Fibroblast of skin of left quadriceps (primary cell): ENCODE results near the gene ENTHD1.
"Not testable (repeated sequence)": the region's sequence is repeated elsewhere in the genome, so short reads cannot be mapped to it uniquely, and the experiment has no call there.

ENCODE experiments used
- DNase-seq, 2 experiments: peaks; one replicate each; pipeline ENCODE4 v3.0.0-alpha.2; 2013; ENCODE audit warnings: low read depth in 2 of 2

The ENTHD1 gene

DNA sequence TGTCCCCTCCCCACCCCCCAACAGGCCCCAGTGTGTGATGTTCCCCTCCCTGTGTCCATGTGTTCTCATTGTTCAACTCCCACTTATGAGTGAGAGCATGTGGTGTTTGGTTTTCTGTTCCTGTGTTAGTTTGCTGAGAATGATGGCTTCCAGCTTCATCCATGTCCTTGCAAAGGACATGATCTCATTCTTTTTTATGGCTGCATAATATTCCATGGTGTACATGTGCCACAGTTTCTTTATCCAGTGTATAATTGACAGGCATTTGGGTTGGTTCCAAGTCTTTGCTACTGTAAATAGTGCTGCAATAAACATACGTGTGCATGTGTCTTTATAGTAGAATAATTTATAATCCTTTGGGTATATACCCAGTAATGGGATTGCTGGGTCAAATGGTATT lies 159.5 kb downstream of the ENTHD1 start:
- not testable (repeated sequence) for DNase-seq

DNA sequence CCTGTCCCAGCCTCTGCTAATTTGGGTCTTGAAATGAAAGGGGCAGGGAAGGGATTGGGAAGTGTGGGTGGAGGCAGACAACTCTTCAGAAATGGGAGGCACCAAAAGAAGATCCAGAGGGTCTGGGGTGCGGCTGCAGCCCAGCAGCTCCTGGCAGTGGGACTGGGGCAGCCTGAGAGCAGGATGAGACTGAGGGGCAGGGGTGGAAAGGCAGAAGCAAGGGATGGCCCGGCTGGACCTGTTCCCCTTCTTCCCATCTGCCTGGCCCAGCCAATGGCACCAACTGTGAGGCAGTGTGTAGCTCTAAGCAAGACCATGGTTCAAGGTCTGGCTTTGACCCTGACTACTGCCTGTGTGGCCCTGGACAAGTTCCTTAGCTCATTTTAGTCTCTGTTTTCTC lies 160.4 kb downstream of the ENTHD1 start:
- DNase-seq: no peak

DNA sequence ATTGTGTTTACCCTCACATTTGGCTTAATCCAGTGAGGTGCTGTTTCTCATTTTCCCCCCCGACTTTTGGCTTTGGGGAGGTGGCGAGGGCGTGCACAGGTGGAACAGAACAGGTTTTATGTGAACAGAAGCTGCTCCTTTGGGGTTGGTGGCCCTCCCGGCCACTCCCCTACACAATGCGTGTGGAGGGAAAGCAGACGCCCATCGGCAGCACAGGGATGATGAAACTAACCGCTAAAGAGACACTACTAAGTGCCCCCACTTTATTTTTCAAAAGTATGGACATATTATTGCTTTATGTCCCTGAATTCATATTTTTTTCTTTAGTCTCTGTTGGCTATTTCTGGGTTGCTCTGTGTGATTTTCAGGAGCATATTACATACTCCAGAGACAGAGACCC lies 160.9 kb downstream of the ENTHD1 start:
- no peak for DNase-seq

DNA sequence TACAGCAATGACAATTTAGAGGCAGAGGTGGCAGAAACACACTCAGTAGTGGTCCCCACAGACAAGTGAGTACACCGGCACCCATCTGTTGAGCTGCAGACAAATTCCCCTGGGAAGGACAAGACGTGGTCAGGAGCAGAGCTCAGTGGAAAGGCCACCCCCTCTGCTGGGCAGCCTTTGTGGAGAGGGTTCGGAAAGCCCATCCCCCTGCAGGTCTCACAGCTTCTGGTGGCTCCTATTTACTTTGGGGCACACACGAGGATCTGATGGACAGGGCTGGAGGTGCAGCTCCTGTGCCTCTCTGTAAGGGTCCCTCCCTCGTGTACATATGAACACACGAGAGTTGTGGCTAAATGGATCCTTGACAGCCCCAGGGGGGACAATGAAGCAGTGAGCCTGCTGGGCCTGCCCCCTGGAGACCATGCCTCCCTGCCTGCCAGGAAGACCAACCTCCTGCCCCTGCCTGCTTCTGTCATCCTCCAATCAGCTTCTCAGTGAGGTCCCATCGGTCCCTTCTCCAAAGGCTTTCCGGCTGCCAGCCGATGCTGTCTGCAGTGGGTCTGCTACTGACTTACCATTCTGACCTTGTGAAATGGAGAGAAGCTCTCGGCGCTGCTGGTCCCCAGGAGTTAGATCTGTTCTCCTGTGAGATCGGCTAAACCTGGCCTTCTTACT lies 161.5 kb downstream of the ENTHD1 start:
- DNase-seq: no peak

DNA sequence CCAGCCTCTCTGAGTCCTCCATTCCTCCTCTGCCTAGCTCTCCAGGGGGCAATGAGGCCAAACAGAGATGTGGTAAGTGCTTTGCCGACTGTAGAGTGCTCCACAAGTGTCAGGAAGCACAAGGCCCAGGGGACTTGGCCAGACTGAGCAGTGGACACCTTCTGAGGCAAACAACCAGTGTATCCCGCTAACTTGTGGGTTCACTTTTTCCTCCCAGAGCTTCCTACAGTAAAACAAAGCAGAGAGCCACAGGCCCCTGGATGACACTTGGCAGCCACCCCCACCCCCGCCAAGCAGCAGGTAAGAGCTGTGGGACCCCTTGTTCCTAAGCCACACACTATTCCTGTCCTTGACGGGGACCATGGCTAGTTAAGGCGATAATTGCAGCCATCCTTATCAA lies 162.1 kb downstream of the ENTHD1 start:
- DNase-seq: no peak

DNA sequence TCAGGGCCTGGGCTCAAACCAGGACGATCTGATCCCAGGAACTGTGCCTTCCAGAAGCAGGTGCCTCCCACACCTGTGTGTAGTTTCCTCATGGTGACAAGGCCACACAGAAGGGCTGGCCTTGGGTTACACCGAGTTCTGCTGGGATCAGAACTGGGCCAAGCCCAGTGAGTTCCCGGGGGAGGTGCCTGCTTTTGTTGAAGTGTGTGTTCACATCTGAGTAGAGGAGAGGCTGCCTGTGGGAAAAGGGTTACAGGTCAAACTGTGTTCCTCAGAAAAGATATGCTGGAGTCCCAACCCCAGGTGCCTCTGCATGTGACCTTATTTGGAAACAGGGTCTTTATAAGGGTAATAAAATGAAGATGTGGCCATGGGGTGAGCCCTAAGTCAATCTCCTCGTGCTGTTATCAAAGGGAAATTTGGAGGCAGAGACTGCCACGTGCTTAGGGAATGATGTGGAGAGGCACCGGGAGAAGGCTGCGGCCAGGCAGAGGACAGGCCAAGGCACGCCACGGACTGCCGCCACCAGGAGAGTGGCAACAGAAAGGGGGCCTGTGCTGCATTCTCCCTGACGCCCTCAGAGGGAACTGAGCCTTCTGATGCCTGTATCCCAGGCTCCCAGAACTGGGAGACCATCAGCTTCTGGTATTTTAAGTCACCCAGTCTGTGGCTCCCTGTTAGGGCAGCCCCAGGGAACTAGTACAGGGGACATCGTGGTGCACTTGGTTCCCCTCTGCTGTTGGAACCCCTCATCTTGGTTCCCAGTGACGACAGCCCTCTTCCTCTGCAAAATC lies 164.2 kb downstream of the ENTHD1 start:
- no peak for DNase-seq

DNA sequence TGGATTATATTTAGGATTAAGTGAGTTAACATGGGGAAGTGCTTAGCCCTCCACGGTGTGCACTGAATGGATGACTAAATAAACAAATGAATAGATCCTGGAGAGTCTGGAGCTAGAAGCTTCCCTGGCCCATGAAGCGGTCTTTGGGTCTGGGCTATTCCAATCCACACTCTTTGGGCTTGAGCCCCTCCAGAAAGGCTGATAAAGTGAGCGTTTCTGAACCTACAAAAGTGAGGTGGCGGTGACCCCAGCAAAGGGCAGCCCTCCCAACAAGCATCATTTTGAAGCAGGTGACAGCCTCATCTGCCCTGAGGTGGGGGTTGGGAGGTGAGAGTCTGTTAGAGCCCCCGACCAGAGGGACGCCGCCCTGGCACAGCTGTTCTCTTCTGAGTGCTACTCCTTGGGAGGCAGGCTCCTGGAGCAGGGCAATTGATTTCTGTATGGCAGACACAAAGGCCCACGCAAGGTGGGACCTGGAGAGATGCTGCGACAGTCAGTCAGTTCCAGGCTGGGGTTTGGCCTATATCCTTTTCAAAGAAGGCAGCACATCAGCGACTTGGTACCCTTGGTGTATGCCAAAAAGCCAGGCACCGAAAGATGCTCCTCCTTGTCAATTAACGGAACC lies 165.2 kb downstream of the ENTHD1 start:
- DNase-seq: no peak

DNA sequence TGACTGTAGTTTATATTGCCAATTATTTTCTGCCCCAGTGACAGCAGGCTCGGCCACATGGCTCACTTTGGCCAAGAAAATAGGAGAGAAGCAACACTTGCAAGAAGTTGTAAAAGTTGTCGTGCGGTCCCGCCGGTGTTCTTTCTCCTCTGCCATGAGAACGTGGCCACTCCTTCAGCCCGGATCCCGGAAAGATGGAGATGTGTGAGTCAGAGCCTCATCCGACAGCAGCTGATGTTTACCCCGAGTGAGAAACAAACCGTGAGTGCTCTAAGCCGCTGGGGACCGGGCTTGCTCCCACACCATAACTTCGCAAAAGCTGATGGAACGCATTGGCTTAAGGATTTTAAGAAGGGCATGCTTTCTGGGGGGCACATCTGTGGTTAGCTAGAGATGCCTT lies 166.0 kb downstream of the ENTHD1 start:
- no peak for DNase-seq

DNA sequence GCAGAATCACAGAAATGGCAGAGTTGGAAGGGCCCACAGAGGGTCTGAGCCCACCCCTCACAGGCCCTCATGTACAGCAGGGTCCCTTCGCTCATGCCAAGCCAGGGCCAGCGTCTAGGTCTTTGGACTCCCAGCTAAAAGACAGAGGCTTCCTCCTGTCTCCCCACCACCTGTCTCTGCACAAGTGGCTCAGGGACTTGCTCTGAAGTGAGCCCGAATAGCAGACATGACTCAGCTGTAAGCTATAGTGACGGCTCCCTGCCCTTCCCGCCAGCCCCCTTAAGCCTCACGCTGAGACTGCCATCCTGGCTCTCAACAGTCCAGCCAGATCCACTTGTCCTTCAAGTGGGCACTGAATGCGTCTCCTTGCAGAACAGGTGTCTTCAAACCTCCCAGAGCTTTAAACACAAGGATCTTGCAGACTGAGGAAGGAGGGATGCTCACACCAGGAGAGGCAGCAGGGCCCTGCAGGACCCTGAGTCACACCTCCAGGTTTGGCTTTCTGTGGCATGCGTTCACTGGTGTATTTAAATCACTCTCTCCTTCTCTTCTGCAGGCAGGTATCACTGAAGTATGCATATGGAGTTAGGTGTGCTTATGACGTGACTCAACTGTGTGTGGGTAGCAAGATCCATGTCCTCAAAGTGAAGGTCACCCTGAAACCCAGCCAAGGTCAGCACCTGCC lies 168.1 kb downstream of the ENTHD1 start:
- DNase-seq: no peak

DNA sequence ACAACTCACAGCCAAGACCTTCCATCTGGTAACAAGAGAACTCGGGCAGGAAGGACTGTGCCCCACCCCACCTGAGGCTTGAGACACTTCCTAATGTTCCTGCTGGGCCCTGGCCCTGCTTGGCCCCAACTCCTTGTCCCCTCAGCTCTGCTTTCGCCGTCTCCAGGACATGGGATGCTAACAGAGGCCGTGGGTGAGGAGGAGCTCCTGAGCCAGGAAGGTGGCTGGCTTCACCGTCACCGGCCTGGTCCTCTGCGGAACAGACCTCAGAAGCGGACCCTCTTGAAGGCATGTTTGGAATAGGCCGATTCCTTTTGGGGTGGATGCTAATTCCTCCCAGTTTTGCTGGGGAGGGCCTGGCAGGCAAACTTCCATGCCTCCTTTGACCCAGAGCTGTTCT lies 168.7 kb downstream of the ENTHD1 start:
- no peak for DNase-seq

DNA sequence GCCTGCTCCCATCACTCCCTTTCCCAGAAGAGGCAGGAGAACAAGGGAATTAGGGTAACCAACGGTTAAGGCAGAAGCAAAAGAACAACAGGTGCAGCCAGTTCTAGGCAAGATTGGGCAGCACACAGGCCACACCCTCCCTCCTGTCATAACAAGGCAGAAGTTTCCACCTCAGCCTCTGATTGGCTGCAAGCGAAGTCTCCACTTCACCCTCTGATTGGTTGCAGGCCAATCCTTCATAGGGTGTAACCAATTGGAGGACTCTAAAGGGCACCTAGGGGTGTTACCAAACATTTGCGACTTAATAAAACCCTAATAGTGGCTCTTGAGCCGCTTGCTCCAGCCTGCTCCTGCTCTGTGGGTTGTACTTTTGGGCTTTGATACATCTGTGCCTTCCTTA lies 169.2 kb downstream of the ENTHD1 start:
- no peak for DNase-seq

DNA sequence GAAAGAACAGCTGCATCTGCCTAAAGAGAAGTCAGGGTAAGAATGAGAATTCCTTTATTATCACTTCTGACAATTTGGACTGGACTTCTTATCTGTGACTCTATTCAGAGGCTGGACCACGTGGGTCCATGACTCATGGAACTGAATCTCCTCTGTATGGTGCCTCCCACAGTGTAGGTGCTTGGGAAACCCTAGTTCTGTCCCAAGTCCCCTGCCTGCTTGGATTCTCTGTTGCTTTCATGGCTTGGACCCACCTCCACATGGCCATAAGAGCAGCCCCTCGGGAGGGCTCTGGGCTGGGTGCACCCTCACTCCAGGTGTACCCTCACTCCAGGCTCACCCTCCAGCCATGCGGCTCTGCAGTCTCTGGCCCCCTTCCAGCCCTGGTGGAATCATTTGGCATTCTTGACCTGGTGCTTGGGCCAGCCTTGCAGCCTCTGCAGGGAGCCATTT lies 169.6 kb downstream of the ENTHD1 start:
- DNase-seq: no peak

DNA sequence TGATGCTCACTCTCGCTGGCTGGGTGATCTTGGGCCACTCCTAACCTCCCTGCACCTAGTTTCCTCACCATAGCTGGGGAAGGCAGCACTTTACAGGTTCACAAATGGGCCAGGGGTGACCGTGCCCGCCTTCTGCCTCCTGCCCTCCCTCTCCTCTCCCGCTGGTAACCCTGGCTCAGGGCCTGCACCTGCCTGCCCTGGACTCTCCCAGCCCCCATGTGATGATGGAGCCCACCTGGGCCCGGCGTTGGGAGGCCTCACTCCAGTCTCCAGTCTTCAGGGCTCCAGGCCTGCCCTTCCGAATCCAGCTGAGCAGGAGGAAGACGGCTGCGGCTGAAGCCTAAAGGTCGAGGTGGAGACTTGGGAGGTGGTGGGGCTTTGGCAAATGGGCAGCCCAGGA lies 170.1 kb downstream of the ENTHD1 start:
- no peak for DNase-seq

DNA sequence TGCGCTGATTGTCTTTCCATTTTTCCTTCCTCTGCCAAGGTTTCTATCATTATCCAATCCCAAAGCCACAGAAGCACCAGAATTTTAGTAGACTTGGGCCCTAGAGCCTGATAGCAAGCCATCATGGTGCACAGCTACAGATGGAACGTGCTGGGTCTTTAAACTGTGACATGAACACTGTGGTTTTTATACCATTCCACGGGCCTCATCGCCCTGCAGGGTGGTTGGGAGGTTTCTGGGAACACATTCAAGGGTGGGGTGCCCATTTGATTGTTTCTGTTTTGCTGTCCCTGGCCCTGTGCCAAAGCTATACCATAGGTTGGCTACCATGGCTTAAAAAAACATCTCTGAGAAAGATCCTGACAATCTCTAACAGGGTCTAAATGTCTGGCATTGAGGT lies 171.1 kb downstream of the ENTHD1 start:
- no peak for DNase-seq

DNA sequence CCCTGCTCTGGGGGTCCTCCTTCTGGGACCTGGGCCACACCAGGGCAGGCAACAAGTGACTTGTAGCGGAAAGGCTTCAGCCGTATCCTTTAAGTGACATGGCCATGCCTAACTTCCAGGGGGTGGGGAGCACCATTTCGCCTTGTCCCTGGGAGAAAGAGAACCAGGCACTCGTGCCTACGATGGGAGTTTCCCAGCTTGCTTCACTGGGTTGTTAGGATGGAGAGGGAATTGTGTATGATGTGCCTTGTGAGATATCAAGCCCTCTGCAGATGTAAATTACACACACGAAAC lies 171.6 kb downstream of the ENTHD1 start:
- no peak for DNase-seq

DNA sequence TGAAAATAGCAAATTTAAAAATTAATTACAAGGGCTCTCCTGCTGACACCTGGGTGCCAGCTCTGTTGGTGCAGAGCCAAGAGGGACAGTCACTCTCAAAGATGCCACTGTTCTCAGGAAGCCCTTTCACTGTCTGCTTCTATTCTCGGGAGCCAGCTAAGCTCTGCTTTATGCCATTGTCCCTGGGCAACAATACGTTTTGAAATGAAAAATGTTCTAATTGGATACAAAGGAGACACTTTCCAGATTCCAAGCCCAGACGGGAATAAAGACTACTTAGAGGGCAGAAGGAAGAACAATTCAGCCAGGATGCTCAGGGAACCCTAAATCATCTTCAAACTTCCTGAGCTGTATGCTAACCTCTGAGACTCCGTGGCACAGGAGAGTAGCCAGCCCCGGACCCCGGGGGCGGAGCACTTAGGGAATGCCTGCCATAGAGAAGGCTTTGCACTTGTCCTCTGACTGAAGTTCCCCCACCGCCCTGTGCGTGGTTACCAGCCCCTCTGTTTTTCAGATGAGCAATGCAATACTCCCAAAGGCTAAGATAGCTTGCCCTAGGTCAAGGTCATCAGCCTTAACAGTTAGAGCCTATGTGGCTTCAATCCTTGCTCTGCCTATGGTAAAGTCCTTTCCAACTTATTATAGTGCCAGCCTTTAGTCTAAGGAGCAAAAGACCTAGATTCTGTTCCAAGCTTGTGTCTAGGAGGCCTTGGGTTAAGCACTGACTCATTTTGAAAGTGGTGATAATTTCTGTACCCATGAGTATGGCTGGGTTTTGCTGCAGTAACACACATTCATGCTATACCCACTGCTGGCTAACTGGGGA lies 172.1 kb downstream of the ENTHD1 start:
- DNase-seq: no peak

DNA sequence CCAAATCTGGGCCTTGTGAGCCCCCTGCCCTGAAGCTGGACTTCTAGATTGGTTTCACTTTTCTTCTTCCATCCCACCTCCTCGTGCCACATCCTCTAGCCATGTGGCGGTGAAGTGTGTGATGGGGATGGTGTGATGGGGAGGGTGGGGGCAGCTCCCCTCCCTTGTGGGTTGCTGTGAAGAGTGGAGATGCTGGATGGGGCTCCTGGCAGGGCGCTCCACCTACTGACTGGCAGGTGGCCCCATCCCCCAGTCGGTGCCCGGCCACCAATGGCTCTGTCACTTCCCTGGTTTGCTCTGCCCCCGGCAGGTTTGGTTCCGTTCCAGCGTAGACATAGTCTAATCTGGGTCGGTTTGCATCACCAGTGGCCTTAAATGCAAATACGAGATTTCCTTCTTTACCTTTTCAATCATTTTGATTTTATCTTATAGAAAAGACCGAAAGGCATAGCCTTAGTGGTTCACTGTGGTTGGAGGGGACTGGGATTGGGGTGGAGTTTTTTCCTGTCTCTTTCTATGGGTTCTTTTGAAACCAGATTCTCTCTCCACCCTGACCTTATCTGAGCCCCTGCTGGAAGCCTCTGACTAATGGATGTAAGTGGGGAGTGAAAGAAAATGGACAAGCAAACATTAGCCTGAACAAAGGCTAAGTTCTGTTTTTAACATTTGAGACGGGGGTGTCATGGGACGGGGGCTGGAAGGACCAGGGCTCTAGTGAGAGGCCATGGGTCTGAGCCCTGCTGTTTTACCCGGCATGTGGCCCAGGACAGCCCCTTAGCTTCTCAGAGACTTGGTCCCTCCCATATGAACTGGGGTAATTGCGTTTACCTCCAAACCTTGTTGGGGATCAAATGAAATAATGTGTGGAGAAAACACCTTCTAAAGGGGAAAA lies 173.8 kb downstream of the ENTHD1 start:
- no peak for DNase-seq

DNA sequence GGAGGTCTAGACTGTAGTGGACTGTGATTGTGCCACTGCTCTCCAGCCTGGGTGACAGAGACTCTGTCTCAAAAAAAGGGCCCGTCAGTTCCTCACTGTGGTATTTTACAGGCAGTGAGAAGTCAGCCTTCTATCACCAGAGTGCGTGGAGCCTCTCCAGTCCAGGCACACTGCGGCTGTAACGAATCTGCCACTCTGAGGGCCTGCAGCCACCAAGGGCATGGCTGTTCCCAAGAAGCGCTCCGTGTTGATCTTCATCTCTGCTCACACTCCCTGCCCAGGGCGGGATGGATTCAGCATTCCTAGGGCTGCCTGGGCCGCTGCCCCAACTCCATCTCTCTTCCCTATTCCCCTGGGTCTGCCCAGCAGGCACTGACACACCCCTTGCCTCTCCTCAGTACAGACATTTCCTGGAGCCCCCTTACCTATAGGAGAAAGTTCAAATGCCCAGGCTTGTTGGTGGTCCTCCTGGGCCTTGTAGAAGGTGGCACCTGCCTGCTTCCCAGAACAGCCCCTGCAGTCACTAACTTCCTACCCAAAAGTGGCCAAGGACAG lies 174.6 kb downstream of the ENTHD1 start:
- no peak for DNase-seq

DNA sequence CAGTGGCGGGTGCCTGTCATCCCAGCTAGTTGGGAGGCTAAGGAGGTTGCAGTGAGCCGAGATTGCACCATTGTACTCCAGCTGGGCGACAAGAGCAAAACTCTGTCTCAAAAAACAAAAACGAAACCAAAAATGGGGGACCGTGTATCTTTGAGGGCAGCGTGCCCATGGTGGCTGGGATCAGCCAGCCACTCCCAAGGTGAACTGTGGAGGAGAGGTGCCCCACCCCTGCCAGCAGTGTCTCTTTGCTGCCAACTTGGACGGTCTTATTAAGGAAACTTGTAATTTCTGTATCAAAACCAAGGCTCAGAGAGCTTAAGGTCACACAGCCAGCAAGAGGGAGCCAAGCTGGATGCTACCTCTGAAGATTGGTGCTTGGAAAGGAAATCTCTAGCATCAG lies 175.4 kb downstream of the ENTHD1 start:
- no peak for DNase-seq

DNA sequence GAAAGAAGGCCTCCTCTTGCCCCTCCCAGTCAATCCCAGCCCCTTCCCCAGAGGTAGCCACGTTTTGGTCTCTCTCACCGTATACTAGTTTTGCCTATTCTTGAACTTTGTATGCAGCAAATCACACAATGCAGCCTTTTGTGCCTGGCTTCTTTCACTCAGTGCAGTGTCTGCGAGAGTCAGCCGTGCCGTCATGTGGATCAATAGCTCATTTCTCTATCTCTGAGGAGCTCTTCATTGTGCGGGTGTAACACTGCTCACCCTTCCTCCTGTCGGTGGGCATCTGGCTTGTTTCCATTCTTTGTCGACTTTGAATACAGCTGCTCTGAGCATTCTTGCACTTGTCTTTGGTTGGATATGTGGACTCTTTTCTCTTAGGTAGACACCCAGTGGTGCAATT lies 176.5 kb downstream of the ENTHD1 start:
- DNase-seq: no peak
